GM13977 (cell line): ENCODE data around the gene NAV3.
"Not testable (repeated sequence)": the region's sequence is repeated elsewhere in the genome, so short reads cannot be mapped to it uniquely, and the experiment has no call there.

Experiments
- DNase-seq: peaks from one replicate; pipeline ENCODE4 v3.0.0; 2012; ENCODE audit warnings: low spot score
- CTCF ChIP-seq: IDR thresholded peaks from 2 replicates; pipeline ENCODE4 v1.5.1; 2012; ENCODE audit warnings: mild to moderate bottlenecking, control low read depth; ENCODE audit not compliant: insufficient read depth; ENCODE audit errors: extremely low read depth, missing control alignments
- in situ Hi-C: fragments of 300-500 bp; cut with MboI; formaldehyde crosslinking; loops from one replicate; pipeline ENCODE4 v1.12.0; 2022; ENCODE audit warnings: low sequenced_read_pairs, low pct_unique_long_range_greater_than_20kb, mixed read lengths, inconsistent platforms; ENCODE audit not compliant: unreplicated experiment

NAV3 gene

GRCh38 chr12:78090266-78090665, 259.6 kb downstream of the NAV3 start:
- in situ Hi-C loops: no loop called here
- no peak for TF ChIP-seq CTCF
- DNase-seq: no peak

GRCh38 chr12:78095623-78096022, 264.9 kb downstream of the NAV3 start:
- in situ Hi-C loops: no loop called here
- DNase-seq: no peak
- no peak for TF ChIP-seq CTCF

GRCh38 chr12:78096909-78097597, 266.4 kb downstream of the NAV3 start:
- no peak for DNase-seq
- in situ Hi-C loops: no loop called here
- TF ChIP-seq CTCF: no peak

- DNase-seq: no peak
- in situ Hi-C loops: no loop called here
- TF ChIP-seq CTCF: no peak
These were observed 269.1 kb downstream of the NAV3 start for GRCh38 chr12:78099806-78100205.

GRCh38 chr12:78101113-78101876, 270.6 kb downstream of the NAV3 start:
- TF ChIP-seq CTCF: no peak
- DNase-seq: no peak
- in situ Hi-C loops: no loop called here

- TF ChIP-seq CTCF: no peak
- DNase-seq: no peak
- in situ Hi-C loops: no loop called here
These were observed 271.4 kb downstream of the NAV3 start for GRCh38 chr12:78101946-78102635.

GRCh38 chr12:78102801-78103200, 272.1 kb downstream of the NAV3 start:
- in situ Hi-C loops, DNase-seq: not testable (repeated sequence)
